A204.1 (cell line): ENCODE measurements around the gene DCST2.

Experiments
- FAIRE-seq: peaks from 2 replicates; lab custom pipeline; 2012; peaks lifted over from hg19 to GRCh38; lab: Jason Lieb, UNC

Gene DCST2

DNA sequence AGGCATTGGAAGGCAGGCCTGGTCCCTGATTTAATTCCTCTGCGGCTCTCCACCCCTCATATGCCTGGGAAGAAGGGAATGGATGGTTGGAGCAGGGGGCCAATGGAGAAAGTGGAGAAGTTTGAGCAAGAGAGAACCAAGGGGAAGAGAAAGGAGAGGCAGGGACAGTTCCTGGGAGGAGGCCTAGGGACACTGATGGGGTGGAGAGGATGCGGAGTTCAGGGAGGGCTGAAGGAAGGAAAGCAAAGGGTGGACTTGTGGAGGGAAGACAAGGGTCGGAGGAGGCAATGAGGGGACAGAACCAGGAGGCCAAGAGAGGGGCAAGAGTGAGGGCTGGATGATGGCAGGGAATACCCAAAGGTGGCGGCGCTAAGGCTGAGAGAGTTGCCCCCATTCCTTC is 23.8 kb downstream of the DCST2 start:
- FAIRE-seq: no peak

DNA sequence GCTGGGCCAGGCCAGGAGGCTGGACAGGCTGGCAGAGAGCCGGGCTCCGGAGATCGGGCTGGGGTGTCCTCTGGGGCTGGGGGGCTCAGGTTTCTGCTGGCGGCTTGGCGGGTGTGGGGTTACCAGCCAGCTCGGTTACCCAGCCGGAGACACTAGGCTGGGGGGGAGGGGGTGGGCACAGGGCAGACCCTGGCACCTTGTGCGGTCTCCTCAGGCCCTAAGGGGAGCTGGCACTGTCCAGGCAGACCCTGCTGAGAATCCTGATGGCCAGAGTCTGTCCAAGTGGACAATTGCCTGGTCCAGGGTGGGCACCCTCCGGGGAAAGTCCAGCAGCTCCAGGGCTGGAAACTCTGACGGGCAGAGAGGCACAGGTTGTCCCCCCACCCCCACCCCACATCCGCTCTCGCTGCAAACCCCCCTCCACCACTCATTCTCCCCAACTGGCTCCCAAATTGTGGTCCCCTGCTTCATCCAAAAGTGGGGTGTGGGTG is 24.3 kb downstream of the DCST2 start:
- FAIRE-seq: no peak

DNA sequence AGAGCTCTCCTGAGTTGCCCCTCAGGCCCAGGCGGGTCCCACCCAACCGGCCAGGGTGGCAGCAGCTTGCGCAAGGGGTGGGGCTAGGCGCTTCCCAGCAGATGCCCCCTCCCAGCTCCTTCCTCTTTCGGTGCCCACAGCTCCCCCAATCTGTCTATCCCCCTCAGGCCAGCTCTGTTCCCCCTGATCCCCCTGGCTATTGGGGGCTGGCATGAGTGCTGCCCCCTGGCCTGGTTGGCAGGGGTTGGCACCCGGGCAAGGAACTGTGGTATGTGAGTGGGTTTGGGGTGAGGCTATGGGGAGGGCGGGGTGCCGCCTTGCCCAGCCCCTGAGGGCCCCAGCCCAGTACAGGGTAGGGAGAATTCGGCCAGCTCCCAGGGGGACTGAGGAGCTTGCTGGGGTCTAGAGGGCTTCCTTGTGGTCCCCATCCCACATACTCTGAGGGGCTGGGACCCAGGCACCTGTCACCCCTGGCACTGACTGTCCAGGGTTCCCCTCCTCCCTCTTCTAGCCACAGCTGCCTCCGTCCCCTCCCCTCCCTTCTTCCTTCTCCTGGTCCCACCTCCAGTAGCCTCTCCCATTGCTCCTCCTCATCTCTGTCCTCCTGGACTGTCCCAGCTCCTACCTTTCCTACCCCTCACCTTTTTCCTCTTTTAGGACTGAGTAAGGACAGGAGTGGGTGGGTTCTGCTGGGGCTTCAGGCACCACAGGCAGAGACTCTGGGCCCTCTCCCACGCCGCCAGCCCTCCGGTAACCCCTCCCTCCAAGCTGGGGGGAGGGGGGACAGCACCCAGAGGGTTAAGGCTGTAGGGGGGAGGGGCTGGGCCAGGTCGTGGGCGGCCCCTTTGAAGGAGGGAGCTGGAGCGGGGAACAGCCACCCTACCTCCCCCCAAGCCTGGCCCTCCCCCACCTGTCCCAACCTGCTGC is 25.3 kb downstream of the DCST2 start:
- no peak for FAIRE-seq

DNA sequence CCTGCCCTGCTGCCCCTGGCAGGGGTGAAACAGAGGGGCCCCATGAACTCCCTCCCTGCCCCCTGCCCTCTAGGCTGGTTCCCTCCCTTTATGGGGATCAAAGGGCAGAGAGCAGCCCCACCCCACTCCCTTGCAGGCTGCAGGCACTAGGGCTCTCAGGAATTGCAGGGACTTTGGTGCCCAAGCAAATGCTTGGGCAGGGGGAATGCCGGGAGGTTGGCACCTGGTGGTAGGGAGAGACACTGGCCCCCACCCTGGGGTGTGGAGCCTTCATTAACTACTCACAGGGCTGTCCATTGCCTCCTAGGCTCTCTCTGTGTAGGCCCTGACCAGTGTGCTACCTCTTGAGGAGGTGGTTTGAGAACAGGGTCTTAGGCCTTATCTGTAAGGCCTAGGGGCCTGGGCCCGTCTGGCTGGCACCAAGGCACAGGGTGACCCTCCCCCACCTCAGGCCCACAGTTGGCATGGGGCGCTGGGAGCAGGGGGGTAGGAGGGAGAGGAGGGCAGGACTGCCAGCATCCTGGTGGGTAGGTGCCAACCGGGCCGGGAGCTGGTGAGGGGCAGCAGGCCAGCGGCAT is 26.2 kb downstream of the DCST2 start:
- no peak for FAIRE-seq

DNA sequence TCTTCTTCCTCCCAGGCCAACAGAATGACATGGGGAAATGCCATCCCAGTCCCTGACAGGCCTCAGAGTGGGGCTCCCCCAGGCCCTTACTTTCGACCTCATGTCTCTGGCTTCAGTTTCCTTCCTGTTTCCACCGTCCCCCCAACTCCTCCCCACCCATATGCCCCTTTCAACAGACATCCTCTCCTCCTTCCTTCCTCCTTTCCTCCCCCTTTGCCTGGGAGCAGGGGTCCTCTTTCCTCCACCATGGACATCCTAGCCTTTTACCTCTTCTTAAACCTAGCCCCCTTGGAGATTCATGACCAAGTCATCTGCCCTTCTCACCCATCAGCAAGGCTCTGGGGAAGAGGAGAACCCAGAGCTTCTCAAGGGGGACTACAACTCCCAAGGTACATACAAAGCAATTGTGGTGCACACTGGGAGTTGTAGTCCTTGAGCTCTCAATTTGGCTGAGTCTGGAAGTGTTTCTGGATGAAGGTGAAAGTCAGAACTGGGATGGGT is 26.9 kb downstream of the DCST2 start:
- FAIRE-seq: no peak

DNA sequence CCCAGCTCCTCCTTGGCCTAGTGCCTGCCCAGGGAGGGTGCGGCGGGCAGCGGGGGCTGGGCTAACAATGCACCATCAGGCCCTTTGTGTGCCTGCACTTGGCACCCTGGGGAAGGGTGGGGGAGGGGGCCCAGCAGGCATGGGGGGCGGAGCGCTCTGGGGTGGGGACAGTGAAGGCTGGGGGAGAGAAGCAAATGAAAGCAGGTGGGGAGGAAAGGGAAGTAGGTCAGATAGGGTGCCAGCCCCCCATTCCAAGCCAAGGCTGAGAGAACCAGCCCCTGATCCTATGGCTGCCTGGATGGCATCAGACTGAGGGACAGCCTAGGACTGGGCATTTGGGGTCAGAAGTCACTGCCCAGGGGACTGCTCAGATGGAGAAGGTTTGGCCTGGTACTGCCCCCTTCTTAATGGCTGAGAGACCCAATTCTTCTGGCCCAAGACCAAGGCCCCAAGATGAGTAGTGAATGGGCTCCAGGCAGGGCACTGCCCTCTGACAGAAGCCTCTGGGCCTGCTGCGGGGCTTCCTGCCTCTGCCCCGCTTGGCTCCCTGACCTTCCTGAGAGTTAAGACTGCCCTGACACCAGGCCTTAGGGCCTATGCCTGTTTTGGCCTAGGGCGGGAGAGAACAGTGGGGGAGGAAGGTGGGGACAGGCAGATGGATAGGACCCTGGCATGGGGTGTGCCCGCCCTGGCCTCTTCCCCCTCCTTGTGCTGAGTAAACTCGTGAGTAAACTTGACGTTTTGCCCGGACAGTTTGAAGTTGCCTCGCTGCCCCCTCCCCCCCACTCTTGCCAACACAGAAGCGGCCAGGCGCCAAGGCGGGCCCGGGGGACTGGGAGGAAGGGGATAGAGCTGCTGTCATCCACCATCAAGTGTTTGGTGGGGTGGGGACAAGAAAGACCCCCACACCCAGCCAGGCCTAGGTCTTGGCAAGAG is 28.2 kb downstream of the DCST2 start:
- FAIRE-seq: no peak

DNA sequence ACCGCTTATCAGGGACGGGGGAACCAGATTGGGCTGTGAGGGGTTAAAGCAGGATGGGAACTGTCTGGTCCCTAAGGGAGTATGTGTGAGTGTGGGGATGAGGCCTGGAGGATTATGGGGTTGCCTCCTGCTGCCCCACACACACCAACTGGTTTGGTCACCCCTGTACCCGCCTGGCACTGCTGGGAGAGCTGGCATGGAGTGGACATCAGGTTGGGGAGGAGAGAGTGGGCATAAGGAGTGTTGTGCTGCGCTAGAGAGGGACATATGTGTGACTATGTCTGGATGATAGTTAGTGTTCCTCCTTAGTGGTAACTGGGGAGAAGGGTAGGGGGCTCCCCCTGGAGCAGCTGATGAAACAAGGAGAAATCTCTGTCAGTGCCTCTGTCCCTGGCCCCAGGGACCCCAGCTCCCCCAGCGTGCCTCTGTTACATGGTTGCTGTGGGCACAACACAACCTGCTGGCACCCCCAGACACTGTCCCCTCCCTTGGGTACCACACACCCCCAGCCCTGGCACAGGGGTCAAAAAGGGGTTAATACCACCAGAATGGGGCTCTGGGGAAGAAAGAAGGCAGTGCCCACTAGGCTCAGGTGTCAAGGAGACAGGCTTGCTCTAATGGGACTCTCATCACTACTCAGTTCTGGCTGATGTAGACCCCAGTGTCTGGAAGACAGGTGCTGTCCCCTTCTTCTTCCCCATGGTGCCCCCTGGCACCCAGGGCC is 29.1 kb downstream of the DCST2 start:
- no peak for FAIRE-seq

DNA sequence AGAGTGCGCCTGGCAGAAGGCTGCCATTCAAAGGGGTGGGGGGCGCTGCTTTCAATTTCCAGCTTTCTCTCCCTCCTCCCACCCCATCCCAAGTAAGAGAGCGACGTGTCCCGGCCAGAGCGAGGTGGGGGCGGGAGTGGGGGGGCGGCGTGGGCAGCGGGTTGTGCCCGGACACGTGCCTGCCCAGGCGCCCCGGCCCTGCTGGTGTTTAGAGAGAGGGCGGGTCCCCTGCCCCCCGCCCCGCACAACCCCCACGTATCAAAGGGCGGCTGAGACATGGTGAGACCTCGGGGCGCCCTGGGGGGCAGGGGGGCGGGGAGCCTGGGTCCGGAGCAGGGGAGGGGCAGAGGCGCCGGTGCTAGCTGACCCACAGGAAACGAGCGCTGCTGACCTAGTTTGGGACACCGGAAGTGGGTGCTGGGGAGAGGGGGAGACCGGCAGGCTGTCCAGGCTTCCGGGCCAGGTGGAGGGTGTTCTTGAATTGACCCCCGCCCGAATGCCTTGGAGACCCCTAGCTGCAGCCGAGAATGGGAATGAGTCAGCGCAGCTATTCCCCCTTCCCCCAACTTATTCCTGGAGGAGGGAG is 29.7 kb downstream of the DCST2 start:
- no peak for FAIRE-seq

DNA sequence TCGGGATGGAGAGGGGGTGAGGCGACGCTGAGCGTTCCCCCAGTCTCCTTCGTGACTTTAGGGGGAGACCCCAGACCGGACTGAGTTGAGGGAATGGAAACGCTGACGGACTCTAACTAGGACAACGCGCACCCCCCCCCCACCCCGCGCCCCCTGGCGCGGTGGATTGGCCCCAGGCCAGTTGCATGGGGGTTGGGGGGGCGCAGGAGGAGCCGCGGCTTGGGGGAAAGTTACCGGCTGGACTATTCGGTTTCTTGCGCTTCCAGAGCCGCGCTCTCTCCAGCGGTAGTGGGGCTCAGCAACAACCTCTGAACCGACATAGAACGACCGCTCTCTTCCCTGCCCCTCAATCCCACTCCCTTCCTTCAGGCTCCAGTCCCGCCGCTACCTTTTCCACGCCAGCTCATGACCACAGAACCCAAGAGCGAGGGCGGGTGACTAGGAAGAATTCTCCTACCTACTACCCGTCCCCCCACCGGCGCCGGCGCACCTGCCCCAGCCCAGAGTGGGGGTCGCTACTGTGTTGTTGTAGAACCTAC is 30.3 kb downstream of the DCST2 start:
- no peak for FAIRE-seq

DNA sequence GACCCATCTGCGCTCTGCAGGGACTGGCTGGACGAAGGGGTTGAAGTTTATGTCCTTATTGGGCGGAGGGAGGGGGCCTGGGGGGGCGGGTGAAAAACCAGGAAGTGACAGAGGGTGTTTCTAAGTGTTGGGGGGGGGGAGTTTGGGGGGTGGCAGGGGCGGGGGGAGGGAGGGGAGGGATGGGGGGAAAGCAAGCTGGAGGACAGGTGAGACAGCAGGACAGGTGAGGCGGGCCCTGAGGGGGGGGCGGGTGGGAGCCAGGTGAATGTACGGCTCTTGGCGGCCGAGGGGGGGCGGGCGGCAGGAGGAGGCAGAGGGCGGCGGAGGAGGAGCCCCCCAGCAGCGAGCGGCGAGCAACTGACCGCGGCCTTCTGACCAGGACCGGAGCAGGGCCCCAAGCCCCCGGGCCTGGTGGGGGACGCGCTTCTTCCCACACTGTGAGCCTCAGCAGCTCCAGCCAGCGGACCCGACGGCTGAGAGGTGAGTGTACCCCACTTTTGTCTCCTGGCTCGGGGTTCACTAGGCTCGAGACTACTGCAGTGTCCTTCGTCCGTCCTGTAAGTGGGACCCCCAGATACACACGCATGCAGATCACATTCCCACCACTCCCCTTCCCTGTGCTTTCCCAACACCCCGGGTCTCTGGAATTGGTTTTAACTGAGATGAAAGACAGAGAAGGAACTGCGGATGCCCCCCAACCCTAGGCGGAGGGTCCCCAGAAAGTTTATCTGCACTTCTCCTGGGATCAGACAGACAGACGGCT is 30.9 kb downstream of the DCST2 start, which contains the start of gene ZBTB7B:
Gene ZBTB7B, plus strand, starts transcription at position 339 of the 763 bp plus-strand sequence. CDS start 11,859 bp downstream, outside the sequence.
- no peak for FAIRE-seq

DNA sequence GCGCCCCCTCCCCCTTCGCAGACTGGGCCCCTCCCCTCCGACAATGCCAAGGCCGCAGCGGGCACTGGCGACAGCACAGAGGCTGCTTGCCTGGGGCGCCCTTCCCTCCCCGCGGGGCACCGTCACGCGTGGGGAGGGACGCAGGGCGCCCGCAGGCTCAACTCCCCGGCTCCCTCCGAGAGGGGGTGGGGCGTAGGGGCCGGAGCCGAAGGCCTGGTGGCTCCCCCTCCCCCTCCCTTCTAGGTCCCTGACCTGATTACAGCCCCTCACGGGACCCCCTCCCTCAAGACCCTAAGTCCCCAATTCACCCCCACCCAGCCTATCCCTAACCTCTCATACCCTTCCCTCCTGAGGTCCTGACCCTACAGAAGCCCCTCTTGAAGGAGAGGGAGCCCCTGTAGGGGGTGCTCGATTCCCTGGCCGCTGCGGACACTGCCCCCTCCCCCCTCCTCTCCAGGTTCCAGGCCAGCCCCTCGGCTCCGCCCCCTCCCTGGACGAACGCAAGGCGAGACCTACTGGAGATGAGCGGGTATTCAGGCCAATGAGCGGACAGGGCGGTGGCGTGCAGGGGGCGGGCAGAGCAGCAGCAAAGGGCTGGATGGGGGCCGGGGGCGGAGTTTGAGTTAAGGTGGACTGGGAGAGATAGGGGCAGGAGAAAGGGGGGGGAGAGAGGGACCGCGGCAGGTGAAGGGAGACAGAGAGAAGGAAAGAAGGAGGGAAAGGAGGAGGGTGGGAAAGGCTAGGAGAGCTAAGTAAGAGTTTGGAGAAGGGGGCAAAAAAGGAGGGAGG is 31.7 kb downstream of the DCST2 start:
- peak; percentile 90 for FAIRE-seq

DNA sequence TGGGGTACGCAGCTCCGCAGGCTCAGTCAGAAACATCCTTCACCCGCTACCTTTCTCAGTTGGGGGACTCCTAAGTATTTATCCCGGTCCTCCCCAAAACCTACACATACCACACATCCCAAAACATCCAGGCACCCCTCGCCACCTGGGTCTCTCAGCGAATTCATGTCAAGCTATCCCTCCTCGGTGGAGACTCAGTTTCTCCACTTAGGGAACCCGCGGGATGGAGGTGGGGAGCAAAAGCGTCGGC is 32.2 kb downstream of the DCST2 start:
- FAIRE-seq: no peak

DNA sequence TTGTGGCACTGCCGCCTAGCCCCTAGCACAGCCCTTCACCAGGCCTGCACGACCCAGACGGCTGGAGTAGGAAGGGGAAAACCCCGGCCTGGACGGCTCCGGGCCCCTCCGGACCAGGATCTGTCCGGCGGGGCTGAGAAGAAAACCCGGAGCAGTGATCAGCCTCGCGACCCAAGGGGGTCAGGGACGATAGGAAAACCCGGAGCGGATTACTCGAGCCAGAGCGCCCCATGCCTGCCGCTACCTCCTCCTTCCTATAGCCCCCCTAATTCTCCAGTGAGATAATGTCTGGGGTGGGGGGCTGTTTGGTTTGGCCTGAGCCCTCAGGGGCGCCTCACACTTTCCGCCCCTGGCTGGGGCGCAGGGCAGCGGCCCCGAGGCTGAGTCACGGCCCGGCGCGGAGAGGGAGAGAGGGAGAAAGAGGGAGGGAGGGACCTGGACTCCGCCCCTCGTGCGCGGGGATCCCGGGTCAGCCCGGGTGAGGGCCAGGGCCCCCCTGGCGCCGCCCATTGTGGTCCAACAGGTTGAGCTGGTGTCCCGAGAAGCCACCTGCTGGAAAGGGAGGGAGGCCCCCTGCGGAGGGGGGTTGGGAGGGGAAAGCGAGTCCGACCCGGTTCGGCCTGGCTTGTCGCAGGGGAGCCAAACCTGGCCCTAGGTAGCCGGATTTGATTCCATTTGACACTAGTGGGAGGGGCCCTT is 32.7 kb downstream of the DCST2 start:
- no peak for FAIRE-seq

DNA sequence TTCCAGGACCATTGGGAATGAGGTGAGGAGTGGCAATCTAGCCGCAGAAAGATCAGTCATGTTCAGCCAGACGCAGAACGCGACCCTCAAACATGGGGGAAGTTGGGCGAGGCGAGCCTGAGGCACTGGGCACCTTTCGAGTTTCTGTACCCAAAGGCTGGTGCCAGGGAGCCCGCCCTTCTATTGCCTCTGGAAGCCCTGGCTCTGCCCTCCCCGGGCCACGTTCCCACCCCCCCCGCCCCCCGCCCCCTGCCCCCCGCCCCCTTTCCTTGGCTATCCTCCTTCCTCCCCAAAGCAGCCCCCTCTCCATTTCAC is 33.2 kb downstream of the DCST2 start:
- FAIRE-seq: no peak

DNA sequence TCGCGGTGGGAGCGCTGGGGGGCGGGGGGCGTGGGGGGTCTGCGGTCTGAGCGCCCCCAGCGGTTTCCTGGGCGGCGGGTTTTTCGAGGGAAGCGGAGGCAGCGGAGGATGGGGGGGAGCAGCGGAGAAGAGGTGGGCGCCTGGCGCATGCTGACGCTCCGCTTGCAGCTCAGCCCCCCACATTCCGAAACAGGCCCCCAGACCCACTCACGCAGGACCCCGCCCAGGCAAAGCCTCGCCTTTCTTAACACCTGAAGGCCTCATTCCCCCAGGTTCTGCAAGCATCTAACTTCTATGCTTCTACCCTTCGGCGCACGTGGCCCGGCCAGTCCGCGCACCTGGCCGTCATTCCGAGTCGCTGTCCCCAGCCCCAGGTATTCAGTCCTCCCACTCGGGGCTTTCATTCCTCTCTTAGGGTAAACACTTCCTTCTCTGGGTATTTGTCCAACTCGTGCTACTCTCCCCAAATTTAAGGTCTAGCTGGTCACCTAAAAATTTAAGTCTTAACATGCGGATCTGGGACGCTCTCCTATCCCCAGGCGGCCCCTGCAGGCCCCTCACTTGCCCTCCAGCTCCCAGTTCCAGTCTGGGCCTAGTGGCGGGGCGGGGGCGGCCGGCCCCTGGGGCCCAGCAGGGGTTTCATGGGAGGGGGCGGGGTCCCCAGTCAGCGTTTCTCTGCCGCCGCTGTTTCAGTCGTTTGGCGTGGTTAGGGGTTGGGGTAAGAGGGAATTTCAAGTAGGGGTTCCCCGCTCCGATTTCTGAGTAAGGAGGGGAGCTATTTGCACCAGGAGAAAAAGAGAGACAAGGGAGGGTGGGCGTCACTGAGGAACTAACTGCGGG is 33.8 kb downstream of the DCST2 start:
- no peak for FAIRE-seq

DNA sequence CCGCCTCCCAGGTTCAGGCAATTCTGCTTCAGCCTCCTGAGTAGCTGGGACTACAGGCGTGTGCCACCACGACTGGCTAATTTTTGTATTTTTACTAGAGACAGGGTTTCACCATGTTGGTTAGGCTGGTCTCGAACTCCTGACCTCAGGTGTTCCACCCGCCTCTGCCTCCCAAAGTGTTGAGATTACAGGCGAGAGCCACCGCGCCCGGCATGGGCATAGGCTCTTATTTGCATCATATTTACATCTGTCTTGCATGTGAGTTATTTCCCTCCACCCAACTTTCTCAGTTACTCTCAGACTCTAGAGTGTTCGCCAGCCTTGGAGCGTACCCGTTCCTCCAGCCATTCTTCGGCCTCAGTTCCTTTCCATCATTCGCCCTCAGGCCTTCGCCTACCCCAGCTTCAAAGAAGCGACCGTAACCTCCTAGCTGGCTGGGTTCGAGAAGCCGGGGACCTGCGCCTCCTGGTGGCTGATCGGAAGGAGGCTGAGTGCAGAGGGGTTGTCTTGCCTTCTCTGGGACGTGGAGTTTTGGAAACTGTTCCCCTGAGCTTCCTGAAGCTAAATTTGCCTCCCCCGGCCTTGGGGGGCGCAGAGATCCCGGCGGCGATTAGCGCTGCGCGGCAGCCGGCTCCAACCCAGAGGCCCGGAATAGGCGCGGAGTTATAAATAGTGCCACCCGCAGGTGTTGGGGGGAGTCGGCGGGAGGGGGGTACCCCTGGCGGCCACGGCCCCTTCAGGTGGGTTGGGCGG is 34.6 kb downstream of the DCST2 start:
- FAIRE-seq: peak; percentile 51

DNA sequence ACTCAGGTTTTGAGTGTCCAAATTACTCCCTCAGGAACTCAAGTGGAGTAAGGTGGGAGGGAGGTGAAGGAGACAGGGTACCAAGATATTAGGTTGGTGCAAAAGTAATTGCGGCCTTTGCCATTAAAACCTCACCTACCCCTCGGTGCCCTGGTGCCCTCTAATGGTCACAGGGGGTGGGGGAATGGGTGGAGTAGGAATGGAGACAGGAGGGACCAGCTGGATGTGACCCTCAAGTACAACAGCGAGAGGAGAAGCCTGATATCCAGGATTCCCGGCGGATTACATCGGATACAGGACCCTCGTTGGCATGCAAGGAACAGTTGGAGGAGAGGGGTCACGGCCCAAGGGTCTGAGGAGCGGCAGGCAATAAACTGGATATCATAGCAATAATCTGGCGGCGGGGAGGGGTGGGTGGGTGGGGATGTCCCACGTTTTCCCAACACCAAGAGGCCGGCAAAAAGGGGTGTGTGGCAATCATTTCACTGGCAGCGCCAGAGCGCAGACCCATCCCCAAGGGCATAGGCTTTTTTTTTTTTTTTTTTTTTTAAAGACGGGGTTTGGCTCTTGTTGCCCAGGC is 35.3 kb downstream of the DCST2 start:
- no peak for FAIRE-seq
